Measurements from ENCODE around the gene PPDPF. TPM values are rescaled to one million over a fixed set of nuclear protein-coding genes. Genes with fewer than 3 reads are reported as not detected.

The PPDPF gene
- total RNA-seq, 2 experiments from 2014 or later = 34.9 to 117 TPM

DNA sequence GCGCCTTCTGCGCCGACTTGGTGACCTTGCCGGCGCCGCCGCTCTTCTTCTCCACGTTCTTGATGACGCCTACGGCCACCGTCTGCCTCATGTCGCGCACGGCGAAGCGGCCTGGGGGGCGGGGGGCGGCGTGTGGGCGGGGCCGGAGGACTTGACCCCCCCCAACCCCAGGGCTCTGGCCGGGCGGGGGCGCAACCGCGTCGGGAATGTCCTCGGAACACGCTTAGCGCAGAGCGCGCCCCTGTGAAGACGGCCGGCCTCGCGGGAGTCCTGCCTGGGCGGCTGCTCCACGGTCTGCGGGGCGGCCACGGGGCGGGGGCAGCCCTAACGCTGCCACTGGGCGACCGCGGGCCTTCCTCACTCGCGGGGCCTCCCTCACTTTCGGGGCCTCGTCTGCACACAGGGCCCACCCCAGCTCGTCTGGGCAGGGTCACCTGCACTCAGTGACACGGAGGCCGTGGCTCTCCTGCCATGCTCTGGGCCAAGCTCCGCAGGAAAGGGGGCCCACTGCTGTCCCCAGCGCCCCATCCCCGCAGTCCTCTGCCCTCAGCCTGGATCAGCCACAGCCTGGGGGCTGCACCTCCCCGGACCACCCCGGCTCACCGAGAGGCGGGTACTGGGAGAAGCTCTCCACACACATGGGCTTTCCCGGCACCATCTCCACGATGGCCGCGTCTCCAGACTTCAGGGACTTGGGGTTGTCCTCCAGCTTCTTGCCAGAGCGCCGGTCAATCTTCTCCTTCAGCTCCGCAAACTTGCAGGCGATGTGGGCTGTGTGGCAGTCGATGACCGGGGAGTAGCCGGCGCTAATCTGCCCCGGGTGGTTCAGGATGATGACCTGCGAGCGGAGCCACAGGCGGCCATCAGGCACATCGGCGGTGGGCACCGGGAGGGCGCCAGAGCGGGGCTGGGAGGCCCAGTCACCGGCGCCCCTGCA lies 32.0 kb upstream of the PPDPF start:
- no peaks in the 10 kb centered on the region for H3K4me1 ChIP-seq (ENCODE audit: insufficient read depth, low read length, poor library complexity, severe bottlenecking)
- no peaks in the 10 kb centered on the region for H3K79me2 ChIP-seq (ENCODE audit: insufficient read depth, low read depth, low read length)
- H3K9me3 ChIP-seq (ENCODE audit: low read length) = no peaks in the 10 kb centered on the region
- intact Hi-C loops (cut with micrococcal nuclease; ENCODE audit: unreplicated experiment) = no loop called here
- no peak for DNase-seq (ENCODE audit: low spot score)
- H3K27ac ChIP-seq (ENCODE audit: low read depth, low read length, poor library complexity, severe bottlenecking) = no peak overlapping the region
- ChIA-PET CTCF (ENCODE audit: unreplicated experiment) (no interaction called here), POLR2A (no interaction called here)
- H3K4me3 ChIP-seq (ENCODE audit: low read depth, low read length, poor library complexity, severe bottlenecking) = no peak overlapping the region
- TF ChIP-seq EZH2phosphoT487 (IDR thresholded peaks at IDR 0.05; ENCODE audit: borderline replicate concordance, low read depth, low read length) = no peak
- TF ChIP-seq, protein P1, sequence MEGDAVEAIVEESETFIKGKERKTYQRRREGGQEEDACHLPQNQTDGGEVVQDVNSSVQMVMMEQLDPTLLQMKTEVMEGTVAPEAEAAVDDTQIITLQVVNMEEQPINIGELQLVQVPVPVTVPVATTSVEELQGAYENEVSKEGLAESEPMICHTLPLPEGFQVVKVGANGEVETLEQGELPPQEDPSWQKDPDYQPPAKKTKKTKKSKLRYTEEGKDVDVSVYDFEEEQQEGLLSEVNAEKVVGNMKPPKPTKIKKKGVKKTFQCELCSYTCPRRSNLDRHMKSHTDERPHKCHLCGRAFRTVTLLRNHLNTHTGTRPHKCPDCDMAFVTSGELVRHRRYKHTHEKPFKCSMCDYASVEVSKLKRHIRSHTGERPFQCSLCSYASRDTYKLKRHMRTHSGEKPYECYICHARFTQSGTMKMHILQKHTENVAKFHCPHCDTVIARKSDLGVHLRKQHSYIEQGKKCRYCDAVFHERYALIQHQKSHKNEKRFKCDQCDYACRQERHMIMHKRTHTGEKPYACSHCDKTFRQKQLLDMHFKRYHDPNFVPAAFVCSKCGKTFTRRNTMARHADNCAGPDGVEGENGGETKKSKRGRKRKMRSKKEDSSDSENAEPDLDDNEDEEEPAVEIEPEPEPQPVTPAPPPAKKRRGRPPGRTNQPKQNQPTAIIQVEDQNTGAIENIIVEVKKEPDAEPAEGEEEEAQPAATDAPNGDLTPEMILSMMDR (conservative IDR thresholded peaks at IDR 0.05; ENCODE audit: low read length) = no peak
- H3K4me2 ChIP-seq (ENCODE audit: low read length) = no peak overlapping the region
- H3K36me3 ChIP-seq (ENCODE audit: insufficient read depth, low read length) = no peaks in the 10 kb centered on the region
- no peak overlapping the region for H2AFZ ChIP-seq (ENCODE audit: low read length)
- H4K20me1 ChIP-seq (ENCODE audit: insufficient read depth, low read length) = no peaks in the 10 kb centered on the region
- BruUV-seq (replicated peaks) = no TSS peak
- no peaks in the 10 kb centered on the region for H3K9me2 ChIP-seq (ENCODE audit: insufficient read depth, low read length)

DNA sequence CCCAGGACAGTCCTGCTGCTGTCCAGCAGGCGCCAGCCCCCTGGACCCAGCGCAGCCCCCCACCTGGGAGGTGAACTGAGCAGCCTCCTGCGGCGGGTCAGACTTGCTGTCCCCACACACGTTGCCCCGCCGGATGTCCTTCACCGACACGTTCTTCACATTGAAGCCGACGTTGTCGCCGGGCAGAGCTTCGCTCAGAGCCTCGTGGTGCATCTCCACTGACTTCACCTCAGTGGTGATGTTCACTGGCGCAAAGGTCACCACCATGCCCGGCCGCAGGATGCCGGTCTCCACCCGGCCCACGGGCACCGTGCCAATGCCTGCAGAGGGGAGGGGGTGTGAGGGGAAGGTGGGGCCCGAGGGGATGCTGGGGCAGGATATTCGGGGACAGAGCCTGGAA lies 30.1 kb upstream of the PPDPF start:
- no peaks in the 10 kb centered on the region for H4K20me1 ChIP-seq (ENCODE audit: insufficient read depth, low read length)

More for the DNA sequence above, 30.1 kb upstream of the PPDPF start:
- no peak overlapping the region for H3K4me2 ChIP-seq (ENCODE audit: low read length)
- BruUV-seq (replicated peaks) = no TSS peak
- DNase-seq (ENCODE audit: low spot score) = no peak
- ChIA-PET CTCF (ENCODE audit: unreplicated experiment) (no interaction called here), POLR2A (no interaction called here)
- no peaks in the 10 kb centered on the region for H3K9me3 ChIP-seq (ENCODE audit: low read length)
- H3K4me3 ChIP-seq (ENCODE audit: low read depth, low read length, poor library complexity, severe bottlenecking) = no peak overlapping the region
- H3K4me1 ChIP-seq (ENCODE audit: insufficient read depth, low read length, poor library complexity, severe bottlenecking) = no peaks in the 10 kb centered on the region
- no peak overlapping the region for H2AFZ ChIP-seq (ENCODE audit: low read length)
- H3K27ac ChIP-seq (ENCODE audit: low read depth, low read length, poor library complexity, severe bottlenecking) = no peak overlapping the region
- TF ChIP-seq EZH2phosphoT487 (IDR thresholded peaks at IDR 0.05; ENCODE audit: borderline replicate concordance, low read depth, low read length) = no peak
- TF ChIP-seq, protein P1 (conservative IDR thresholded peaks at IDR 0.05; ENCODE audit: low read length) = no peak
- no peaks in the 10 kb centered on the region for H3K79me2 ChIP-seq (ENCODE audit: insufficient read depth, low read depth, low read length)
- H3K36me3 ChIP-seq (ENCODE audit: insufficient read depth, low read length) = no peaks in the 10 kb centered on the region
- intact Hi-C loops (cut with micrococcal nuclease; ENCODE audit: unreplicated experiment) = no loop called here
- no peaks in the 10 kb centered on the region for H3K9me2 ChIP-seq (ENCODE audit: insufficient read depth, low read length)

Measured in OCI-LY7 (cell line).